LNCaP clone FGC (cell line): ENCODE data around the gene MAP3K1.
A peak's percentile ranks its signal among the peaks of the same experiment; 100 is the strongest.

Source experiments
- DNase-seq: peaks from one replicate; pipeline ENCODE4 v3.0.0-alpha.2; 2011; ENCODE audit warnings: low read depth
- H3K4me3 ChIP-seq: 2 replicates; pipeline ENCODE4 v1.5.1; 2011; ENCODE audit warnings: mild to moderate bottlenecking, low read depth, low read length, control low read depth
- CTCF ChIP-seq: IDR thresholded peaks from 2 replicates; pipeline ENCODE4 v1.5.1; 2012; ENCODE audit warnings: mild to moderate bottlenecking; ENCODE audit not compliant: control insufficient read depth, insufficient read depth; ENCODE audit errors: extremely low read depth

MAP3K1 gene

DNA sequence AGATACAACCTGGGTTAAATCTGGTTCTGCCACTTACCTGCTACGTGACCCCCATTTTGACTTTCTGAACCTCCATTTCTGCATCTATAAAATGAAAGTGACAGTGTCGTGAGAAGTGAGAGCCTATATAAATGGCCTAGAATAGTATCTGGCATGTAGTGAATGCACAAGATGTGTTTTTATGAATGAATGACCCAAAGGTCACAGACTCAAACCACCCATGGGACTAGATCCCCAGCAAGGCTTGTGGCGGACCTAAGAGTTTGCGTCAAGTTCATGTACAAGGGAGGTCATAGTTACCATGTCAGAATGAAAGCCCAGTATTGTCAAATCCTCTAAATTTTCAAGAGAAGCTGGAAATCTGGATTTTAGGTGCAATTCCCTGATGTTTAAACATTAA is 82.9 kb downstream of the MAP3K1 start:
- TF ChIP-seq CTCF: no peak
- no peak for DNase-seq
- H3K4me3 ChIP-seq: no peak overlapping the region

DNA sequence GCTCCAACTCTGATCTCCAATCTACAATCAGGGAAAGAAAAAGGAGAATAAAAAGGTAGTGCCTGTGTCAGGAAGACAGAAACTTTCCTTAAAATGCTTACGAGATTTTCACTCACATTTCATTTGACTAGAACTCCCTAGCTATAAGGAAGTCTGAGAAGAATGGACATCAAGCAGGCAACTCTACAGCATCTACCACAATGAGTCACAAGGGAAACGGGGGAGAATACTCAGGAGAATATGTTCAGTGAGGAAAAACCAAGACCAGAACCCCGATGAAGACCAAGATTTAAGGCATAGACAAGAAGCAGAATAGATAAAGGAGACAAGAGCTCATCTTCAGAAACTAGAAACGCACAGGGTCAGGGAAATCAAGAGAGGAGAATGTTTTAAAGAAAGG is 85.0 kb downstream of the MAP3K1 start:
- H3K4me3 ChIP-seq: no peak overlapping the region
- DNase-seq: no peak
- no peak for TF ChIP-seq CTCF

GRCh38 chr5:56900858-56901578 is 85.7 kb downstream of the MAP3K1 start:
- H3K4me3 ChIP-seq: no peak overlapping the region
- DNase-seq: no peak
- TF ChIP-seq CTCF: peak; percentile 73

DNA sequence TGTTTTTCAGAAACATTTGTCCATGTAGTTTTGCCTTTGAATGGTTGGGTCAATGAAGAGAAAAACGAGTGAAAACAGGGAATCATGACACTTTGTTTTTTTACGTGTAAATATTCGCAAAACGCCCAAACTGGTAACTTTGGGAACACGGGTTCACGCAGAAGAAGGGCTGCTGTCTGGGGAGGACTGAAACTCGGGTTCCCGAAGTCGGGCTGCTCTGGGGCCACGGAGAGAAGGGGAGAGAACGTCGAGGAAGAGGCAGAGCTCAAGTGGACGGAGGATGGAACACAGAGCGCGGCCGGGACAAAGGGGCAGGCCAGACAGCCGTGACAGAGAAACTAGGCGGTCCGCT is 93.6 kb downstream of the MAP3K1 start:
- TF ChIP-seq CTCF: no peak
- no peak for DNase-seq
- H3K4me3 ChIP-seq: peak overlapping the region; percentile 53

GRCh38 chr5:56909294-56910209 is 94.2 kb downstream of the MAP3K1 start, which contains the start of gene SETD9:
TSS of gene SETD9 (plus strand) at chr5:56909596. CDS start at chr5:56909646, 50 bp downstream.
- peak; percentile 81 for DNase-seq
- H3K4me3 ChIP-seq: peak within 1 kb of the TSS; percentile 60
- TF ChIP-seq CTCF: no peak

GRCh38 chr5:56910210-56910965 is 95.0 kb downstream of the MAP3K1 start:
- DNase-seq: no peak
- no peak for TF ChIP-seq CTCF
- H3K4me3 ChIP-seq: peak overlapping the region; percentile 60
